Subcutaneous adipose tissue (tissue), 4 donors: ENCODE data around the gene LSS. TPM values are rescaled to one million over a fixed set of nuclear protein-coding genes. Genes with fewer than 3 reads are reported as not detected.

ENCODE experiments used
- CTCF ChIP-seq: fragments of 450-650 bp; IDR thresholded peaks from one replicate; pipeline ENCODE4 v1.5.1; 2016; ENCODE audit warnings: low read depth, mild to moderate bottlenecking, control low read depth, antibody characterized with exemption, moderate library complexity
- total RNA-seq, 4 donors: library from RNA; depleted of rRNA; stranded (reverse); fragments of >200 nt; gene quantifications; one replicate each; pipeline ENCODE4 v1.1.0, GENCODE V29; 2016

The LSS gene
- total RNA-seq, 4 donors from 2014 or later, result 46.5 to 194 (median 141) TPM

- TF ChIP-seq CTCF, result no peak
Measured at GRCh38 chr21:46211376-46211775, 17.2 kb downstream of the LSS start.

- no peak for TF ChIP-seq CTCF
Measured at GRCh38 chr21:46210378-46211136, 18.0 kb downstream of the LSS start.

GRCh38 chr21:46208761-46209721 is 19.5 kb downstream of the LSS start:
- no peak for TF ChIP-seq CTCF

GRCh38 chr21:46207920-46208591 is 20.5 kb downstream of the LSS start:
- no peak for TF ChIP-seq CTCF

- TF ChIP-seq CTCF, result no peak
Measured at GRCh38 chr21:46207006-46207919, 21.3 kb downstream of the LSS start.

- no peak for TF ChIP-seq CTCF
Measured at GRCh38 chr21:46206163-46207005, 22.2 kb downstream of the LSS start.
